MV-4-11 (cell line): ENCODE data around the gene PREX1.

ENCODE experiments used
- DNase-seq: peaks from one replicate; lab custom pipeline; 2025; lab: John Stamatoyannopoulos, UW

PREX1 gene

DNA sequence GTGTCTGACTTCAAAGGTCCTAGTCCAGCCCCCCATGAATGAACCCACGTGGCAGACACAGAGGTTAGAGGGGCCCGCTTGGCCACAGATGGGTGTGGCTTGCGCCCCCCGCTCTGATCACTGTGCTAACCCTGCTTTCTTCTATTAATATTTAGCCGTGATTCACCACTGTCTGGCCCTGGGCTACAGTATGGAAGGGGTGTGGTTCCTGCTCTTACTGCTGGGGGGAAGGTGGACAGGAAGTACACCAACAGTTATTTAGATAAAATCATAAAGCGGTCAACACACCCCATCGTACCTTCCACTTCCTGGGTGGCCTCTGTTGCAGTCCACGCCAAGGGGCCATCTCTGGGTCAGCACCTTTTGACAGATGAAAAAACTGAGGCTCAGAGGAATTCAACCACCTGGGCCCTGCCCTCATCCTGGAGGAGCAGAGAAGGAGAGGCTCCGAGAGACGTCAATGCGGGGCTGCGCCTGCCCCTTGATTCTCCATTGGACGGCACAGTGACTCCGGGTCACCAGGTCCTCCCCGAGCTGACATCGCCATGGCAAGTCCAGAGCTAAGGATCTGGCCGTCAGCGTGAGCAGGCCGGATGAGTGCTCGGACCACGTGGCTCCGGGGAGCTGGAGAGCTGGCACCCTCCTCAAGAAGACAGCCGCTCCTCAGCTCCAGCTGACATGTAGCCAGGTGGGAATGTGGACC is 206.3 kb downstream of the PREX1 start:
- no peak for DNase-seq

DNA sequence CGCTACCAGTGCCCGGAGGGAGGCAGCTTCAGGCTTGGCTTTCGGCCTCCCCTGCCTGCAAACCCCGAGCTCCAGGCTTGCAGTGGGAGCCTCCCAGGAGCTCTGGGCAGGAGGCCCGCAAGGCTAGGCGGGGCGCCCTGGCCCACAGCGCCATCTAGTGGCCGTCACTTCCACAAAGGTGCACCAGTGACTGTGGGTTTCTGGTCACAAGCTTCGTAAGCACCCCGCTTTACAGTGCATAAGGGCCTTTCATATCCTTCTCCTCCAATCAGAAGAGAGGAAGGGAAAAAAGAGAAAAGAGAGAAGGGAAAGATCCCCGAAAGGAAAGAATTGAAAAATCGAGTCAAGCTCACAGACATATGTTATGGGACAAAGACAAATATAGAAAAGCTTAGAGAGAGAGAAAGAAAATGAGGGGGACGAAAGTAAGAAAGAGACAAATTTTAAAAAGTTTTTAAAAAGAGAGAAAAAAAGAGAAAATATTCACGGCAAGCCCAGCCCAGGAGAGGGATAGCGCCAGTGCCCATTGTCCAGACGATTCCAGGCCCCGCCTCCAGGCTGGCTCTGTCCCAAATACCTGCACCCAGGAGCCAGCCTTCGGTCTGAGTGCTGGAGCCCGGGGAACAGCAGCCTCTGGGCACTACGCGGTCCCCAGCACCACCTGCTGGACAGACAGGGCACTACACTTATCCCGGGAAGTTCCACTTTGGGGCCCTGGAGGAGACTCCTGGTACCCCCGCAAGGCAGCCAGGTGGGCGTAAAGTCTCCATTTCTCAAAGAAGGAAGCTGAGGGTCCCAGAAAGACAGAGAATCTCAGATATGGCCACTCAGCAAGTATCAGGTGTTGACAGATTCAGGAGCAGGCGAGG is 207.1 kb downstream of the PREX1 start:
- peak; percentile 27 for DNase-seq

DNA sequence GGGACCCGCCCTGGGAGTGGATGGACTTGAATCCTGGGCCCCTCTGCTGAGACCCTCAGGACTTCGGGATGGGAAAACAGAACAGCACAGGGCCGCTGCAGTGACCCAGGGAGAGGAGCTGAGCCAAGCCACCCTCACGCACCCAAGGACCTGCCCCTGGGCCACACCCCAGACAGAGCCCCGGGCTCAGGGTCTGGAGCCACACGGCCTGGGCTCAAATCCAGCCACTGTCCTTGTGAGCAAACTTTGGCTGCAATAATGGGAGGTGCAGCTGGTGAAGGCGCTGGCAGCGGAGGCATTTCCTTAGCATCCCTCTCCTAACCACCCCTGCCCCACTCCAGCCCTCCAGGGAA is 207.7 kb downstream of the PREX1 start:
- DNase-seq = no peak

DNA sequence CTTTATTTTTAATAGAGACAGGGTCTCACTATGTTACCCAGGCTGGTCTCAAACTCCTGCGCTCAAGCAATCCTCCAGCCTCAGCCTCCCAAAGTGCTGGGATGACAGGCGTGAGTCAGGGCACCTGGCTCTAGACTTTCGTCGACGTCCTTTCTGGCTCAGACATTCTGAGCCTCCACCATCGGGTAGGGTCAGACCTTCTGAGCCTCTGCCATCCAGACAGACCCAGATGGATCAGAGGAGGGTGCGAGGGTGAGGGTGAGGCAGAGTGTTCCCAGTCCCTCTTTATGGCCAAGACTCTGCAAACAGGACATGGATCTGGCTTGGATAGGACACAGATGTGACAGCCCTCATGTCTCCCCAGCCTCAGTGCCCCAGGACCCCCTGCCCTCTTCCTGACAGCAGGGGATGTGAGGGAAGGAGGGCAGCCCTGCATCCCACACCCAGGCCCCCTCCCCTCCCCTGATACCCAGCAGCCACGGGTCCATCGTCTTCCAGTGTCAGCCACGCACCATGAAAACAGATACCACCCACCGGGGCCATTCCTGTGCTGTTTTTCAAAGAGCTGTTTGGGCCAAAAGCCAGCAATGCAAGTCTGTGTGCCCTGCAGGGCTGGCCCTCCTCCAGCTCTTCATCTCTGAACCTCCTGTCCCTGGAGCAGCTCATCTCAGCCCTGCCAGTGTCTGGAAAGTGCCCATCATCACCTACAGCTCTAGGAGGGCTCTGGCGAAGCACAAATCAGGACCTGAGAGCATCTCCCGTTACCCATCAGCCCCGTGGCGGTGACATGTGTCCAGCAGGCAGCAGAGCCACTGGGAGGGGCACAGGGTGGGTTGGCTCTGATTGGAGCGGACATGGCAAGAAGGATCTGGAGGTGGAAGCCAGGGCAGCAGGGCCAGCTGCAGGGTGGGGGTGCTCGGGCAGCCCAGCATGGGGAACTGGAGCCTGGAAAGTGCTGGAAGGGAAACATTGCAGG is 208.4 kb downstream of the PREX1 start:
- no peak for DNase-seq

DNA sequence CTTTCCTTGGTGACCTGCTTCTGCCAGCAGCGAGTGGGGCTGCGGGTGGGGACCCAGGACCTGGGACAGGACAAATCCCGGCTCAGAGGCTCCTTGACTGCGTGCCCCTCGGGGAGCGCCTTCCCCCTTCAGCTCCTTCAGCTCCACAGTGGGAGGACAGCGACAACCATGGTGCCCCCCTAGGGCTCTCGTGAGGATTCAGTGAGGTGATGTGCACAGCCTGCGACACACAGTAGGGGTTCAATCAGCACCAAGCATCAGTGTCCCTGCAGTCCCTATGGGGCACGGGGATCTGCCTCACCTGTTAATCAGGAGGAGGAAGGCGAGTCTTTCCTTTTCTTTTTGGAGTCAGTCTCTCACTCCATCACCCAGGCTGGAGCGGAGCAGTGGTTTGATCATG is 209.2 kb downstream of the PREX1 start:
- DNase-seq = no peak

DNA sequence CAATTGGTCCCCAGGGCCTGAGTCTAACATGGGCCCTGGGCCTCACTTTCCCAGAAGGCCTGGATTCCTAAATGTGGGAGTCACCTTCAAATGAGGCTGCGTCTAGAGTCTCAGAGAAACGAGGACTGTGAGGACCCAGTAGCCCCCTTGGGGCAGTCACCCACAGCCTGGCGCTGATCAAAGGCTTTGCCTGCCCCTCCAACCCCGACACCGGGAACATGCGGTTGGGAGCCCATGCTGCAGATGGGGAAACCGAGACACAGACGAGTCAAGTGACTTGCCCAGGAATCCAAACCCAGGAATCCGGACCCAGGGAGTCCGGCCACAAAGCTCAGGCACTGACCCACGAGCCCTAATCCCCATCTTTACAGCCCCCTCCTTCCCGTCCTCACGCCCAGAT is 209.7 kb downstream of the PREX1 start:
- no peak for DNase-seq

DNA sequence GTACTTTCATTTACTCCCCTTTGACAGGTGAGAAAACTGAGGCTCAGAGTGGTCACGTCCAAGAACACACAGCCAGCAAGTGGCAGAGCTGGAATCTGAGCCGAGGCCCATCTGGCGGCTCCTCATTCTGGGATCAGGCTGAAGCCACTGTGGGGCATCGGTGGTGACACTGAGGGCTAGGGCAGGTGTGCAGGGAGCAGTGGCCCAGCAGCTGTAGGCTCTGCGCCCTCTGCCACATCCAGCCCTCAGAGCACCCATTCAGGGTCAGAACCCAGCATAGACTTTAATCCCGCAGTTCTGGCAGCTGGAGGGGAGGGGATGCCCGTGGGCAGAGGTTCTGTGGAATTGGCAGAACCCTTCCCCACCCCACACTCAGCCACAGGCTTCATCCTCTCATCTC is 210.3 kb downstream of the PREX1 start:
- no peak for DNase-seq

DNA sequence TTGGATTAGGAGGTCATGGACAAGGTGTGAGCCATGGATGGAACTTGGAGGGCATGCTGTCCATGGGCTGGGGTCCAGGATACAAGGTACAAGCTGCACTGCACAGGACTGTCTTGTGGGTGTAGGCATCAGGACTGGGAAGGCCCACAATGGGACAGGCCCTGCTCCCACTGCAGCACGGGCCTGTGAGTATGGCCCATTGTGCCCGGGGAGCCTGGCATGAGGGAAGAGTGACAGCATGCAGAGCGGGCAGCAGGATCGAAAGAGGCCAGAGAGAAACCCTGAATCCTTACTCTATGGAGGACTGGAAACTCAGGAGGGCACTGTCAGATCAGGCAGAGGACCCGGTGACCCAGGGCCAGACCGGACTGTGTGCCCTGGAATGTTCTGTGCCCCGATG is 211.3 kb downstream of the PREX1 start:
- no peak for DNase-seq

DNA sequence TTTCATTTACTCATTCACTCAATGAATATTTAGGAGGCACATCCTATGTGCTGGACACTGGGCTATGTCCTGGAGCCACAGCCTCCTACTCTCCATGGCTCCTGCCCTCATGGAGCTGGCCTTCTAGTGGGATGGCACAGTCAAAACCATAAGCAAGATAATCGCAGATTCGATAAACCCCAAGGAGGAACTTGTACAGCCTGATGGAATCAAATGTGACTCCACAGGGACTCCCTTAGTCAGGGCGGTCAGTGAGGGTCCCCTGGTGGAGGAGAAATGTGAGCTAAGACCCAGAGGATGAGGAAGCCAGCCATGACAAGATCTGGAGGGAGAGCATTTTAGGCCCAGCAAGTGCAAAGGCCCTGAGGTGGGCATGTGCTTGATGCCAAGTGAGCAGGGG is 211.9 kb downstream of the PREX1 start:
- DNase-seq = no peak

DNA sequence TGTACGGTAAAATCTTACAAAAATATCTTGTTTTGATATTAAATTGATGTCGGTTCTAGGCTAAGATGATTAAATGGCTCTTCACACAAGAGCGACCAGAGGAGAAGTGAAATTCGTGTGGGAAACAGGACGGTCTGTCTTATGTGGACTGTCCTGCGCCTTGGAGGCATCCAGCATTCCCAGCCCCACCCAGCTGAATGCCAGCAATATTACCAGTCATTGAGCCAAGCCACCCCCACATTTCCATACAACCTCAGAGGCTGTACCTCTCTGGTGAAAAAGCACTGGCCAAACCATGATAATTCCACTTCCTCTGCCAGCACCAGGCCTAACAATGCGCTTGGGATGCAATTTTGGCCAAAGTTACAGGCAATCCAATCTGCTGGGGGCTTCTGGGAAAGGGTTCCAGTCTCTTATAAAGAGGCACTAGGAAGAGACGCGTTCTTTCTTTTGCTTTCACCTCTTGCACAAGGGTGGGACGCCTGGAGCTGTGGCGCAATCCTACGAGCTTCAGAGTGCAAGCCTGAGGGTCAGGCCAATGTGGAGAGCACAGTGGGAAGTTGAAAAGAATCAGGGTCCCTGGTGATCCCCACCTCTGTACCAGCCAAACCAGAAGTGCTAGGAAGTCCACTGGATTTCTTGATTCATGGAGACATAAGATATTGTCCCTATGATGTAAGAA is 213.1 kb downstream of the PREX1 start:
- peak; percentile 7 for DNase-seq

DNA sequence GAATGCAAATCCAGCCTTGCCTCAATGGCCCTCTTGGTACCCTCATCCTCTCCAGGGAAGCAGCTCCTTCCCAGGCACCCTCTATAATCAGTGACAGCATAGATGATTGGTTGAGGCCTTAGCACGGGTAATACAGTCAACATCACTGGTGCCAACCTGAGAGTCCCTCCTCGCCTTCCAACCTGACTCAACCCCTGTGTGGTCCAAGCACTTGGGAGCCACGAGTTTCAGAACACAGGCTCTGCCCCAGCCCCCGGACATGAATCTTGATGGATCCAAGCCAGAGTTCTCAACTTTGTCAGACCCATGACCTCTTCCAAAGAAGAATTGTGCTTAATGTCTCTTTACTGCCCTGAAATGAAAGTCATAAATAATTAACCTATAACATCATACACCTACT is 213.9 kb downstream of the PREX1 start:
- no peak for DNase-seq

DNA sequence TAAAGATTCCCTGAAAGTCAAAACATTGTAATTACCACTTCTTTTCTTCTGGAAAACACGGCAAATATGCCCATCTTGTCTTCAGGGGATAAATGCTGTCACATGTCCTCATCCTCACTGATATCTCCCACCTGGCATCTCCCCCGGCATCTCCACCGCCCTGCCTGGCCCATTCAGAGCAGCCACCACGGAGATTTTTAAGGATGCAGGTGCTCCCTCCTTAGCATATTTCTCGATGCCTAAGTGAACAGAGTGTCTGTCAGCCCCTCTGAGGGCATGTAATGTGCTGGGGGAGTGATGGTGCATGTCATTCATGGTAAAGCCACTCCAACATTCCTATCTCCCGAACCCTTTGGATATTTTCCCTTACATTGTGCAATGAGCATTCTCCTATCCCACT is 215.5 kb downstream of the PREX1 start:
- no peak for DNase-seq

DNA sequence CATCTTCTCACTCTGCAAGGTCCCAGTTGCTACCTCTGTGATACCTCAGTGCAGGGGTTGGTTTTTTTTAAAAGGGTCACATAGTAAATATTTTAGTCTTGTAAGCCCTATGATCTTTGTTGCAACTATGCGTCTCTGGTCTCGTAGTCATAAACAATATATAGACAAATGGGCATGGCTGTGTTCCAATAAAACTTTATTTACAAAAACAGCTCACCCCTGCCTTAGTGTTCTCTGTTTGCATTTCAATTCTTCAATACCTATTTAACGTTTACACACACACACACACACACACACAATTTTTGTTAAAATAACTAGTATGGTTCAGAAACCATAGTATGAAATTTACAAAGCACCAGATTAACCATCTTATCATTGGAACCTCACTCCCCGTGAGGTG is 216.8 kb downstream of the PREX1 start:
- no peak for DNase-seq

DNA sequence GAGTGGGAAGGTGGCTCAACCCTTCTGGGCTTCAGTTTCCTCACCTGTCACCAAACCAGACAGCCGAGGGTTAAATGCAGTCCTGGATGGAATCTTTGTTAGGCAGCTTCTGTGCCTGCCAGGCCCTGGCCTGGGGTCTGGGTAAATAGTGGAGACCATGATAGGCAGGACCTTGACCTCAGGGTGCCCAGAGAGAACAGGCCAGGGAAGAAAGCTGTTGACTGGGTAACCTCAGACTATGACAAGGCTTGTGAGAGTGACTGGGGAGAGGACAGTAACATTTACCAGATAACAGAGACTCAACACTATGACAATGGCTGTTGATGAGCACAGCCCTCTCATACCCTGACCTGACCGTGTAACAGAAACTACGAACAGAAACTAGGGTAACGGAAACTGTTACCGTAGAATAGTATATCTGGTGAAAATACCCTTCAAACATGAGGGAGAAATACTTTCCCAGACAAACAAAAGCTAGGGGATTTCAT is 218.3 kb downstream of the PREX1 start:
- no peak for DNase-seq

DNA sequence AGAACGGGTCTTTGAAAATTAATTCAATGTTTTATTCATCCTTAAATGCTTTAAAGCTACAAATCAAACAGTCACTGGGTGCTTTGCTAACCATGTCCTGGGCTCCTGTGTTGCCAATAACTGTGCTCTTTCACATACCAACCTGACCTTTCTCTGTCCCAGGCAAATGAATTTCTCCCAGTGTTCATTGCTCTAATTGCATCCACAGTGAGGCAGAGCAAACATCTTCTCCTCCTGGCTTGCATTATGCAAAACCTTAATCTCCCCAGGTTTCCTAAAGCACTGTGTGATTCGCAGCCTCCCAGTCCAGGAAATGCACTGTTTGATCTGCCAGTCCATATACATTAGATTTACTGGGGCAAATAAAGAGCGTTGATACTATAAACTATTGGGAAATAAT is 219.0 kb downstream of the PREX1 start:
- DNase-seq = no peak

DNA sequence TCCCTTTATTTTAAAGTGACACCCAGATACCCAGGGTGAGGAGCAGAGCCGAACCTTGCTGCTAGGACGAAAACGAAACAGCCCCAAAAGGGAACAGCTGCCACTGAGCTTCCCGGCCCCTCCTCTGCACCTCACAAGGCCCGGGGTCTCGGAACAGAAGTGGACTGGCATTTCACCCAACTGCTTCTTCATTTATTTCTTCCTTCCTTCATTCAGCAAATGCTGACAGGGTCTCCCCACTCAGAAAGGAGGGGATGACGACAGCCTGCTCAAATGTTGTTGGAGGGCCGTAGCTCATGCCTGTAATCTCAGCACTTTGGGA is 220.3 kb downstream of the PREX1 start:
- DNase-seq = no peak

DNA sequence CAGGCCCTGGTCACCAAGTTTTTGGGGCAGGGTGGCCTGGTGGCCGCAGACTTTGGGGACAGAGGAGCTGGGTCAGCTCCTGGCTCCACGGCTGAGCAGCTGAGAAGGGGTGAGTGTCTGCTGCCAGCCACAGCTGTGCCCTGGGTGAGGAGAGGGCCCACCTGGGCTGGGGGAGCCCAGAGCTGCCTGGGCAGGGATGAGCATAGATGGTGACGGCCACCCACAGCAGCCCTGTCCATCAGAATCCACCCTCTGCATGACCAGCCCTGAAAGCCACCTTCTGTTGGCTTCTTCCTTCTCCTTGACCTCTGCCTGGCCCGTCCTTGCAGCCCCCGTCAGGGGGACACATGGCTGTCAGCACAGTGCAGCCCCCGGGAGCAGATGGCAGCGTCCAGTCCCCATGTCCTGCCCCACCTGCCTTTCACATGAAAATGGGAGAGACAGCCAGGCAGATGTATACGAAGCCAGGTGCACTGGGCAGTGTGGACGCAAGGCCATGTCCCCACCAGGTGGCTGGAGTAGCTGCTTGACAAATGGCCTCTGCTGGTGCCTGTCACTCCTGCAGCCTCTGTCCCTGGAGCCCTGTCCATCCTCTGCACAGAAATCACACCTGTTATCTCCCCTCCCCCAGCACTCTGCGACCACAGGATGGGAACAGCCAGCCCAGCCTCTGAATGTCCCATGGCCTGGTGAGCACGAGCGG is 220.8 kb downstream of the PREX1 start:
- DNase-seq = no peak

DNA sequence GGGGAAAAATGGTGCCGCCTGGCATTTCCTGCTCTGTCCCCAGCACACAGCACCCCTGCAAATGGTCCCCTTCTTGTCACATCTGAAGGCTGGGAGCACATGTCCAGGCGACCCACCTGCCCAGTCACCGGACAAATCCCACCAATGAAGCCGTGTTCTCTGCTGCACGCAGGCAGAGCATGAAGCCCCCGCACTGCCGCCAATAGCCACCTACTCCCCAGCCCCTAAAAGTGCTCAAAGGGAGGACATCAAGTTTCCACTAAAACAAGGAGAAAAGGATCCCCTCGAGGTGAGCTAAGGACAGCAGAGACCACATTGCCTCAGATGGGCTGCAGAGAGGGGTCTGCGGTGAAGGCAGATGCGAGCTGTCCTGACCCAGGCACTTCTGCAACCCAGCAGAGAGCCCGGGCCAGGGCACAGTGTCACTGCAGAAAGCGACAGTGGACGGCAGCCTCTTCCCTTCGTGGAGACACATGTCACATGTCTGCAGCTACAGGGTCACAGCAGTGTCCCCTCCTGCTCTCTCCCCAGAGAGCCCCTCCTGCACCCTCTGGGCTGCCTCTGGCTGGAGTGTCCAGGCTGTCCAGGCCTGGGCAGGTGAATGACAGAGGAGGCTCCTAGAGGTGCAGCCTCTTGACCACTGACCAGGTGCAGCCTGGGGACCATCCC is 221.5 kb downstream of the PREX1 start:
- DNase-seq = no peak

DNA sequence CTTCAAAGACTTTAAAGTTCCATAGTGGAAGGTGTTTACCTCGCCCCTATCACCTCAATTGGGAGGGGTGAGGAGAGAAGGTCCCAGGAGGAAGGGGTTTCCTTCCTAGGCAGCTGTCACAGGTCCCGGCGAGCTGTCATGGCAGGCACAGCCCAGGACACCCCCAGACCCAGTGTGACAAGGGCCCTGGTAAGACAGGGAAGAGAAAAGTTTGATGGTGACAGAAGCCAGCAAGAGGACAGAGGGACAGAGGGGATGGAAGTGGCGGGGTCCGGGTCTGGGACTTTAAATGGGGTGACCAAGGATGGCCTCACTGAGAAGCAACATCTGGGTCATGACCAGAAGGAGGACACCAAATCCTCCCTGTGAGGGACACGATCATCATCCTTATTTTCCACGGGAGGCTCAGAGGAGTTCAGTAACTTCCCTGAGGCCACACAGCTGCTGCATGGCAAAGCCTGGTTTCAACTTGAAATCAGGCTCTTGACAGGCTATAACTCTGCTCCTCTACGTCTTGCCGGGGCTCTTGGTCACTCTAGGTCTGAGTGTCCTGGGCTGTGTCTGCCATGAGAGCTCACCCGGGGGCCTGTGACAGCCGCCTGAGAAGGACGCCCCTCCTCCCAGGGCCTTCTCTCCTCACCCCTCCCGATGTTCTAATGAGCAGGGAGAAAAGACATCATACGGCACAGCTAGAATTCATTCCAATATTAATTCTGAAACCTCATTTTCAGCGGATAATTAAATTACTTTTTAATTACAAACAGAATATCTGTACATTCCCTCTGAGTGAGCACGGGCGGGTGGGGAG is 222.2 kb downstream of the PREX1 start:
- no peak for DNase-seq

DNA sequence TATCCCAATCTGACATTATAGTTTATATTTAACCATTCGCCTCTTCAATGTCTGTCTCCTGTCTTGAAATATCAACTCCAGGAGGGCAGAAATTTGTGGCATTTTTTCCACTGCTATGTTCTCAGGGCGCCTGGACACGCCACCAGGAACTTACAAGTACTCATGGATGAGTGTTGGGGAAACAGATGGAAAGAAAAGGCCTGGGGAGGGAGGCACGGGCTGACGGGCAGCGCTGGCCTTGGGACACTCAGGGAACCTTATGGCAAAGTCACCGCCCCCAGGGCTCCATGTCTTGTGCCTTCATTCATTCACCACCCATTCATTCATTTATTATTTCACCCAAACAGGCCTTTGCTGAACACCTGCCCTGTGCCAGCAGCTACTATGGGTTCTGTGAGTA is 222.9 kb downstream of the PREX1 start:
- DNase-seq = no peak
